K562 (cell line): Measurements from ENCODE around the gene CCNY. TPM values are rescaled to one million over a fixed set of nuclear protein-coding genes. Genes with fewer than 3 reads are reported as not detected.
A peak's percentile ranks its signal among the peaks of the same experiment; 100 is the strongest.
"Not testable (repeated sequence)": the region's sequence is repeated elsewhere in the genome, so short reads cannot be mapped to it uniquely, and the experiment has no call there.

ENCODE experiments used
- ATAC-seq: fragments of 200-7000 bp; cut with Tn5 transposase; 3 replicates; pipeline ENCODE4 v1.9.1; 2020; ENCODE audit warnings: moderate library complexity
- BruUV-seq: library from RNA; stranded (reverse); fragments of 400-500 nt; replicated peaks from 2 replicates; lab custom pipeline; 2021; lab: Mats Ljungman, UMichigan
- CTCF ChIA-PET: fragments of 300-600 bp; formaldehyde crosslinking; extraction: SDS; loops from one replicate; lab custom pipeline; 2021; ENCODE audit warnings: low intra/inter-chr PET ratio; lab: Yijun Ruan, JAX
- POLR2A ChIA-PET: fragments of 300-600, 350-650 bp; sonication (Branson Sonifier 250); formaldehyde crosslinking; extraction: SDS; loops from one replicate; lab custom pipeline; 2021; ENCODE audit warnings: antibody characterized with exemption, inconsistent platforms; lab: Yijun Ruan, JAX
- DNase-seq, 4 experiments: peaks; one replicate each; pipeline versions ENCODE4 v3.0.0 to v3.0.0-alpha.2; 2011 to 2018; ENCODE audit warnings: low spot score in 3 of 4, mixed read lengths in 3 of 4; ENCODE audit errors: extremely low read depth in 1 of 4
- FAIRE-seq: peaks from 2 replicates; lab custom pipeline; 2011; peaks lifted over from hg19 to GRCh38; lab: Jason Lieb, UNC
- H2AFZ ChIP-seq: 2 replicates; pipeline ENCODE4 v1.6.0; 2011; ENCODE audit warnings: low read depth, low read length, control low read depth, inconsistent platforms
- H3K27ac ChIP-seq: fragments of 200-600 bp; 3 replicates; pipeline ENCODE4 v1.8.0; 2011; ENCODE audit warnings: low read depth, mild to moderate bottlenecking, control low read depth, inconsistent platforms, low read length, moderate library complexity, mixed read lengths; ENCODE audit errors: extremely low read depth
- H3K27me3 ChIP-seq, 2 experiments: fragments of 300-600 bp in 1 of 2; 2 replicates in 1 of 2; 3 replicates in 1 of 2; pipeline versions ENCODE4 v1.6.0 to v1.8.0; 2011; ENCODE audit warnings: inconsistent platforms in 2 of 2, low read length in 2 of 2, mild to moderate bottlenecking in 1 of 2, mixed read lengths in 1 of 2, moderate library complexity in 1 of 2; ENCODE audit not compliant: control insufficient read depth in 2 of 2, insufficient read depth in 2 of 2
- H3K36me3 ChIP-seq: fragments of 300-600 bp; 3 replicates; pipeline ENCODE4 v1.8.0; 2011; ENCODE audit warnings: mild to moderate bottlenecking, low read length, inconsistent platforms; ENCODE audit not compliant: control insufficient read depth, insufficient read depth
- H3K4me1 ChIP-seq, 2 experiments: fragments of 200-600 bp in 1 of 2; replicated peaks in 1 of 2; 2 replicates in 1 of 2; 3 replicates in 1 of 2; pipeline versions ENCODE4 v1.5.1 to v1.8.0; 2011; ENCODE audit warnings: inconsistent platforms in 2 of 2, low read length in 2 of 2, mild to moderate bottlenecking in 1 of 2, mixed read lengths in 1 of 2, moderate library complexity in 1 of 2; ENCODE audit not compliant: control insufficient read depth in 2 of 2, insufficient read depth in 2 of 2
- H3K4me2 ChIP-seq: 2 replicates; pipeline ENCODE4 v1.6.1; 2011; ENCODE audit warnings: low read length, control low read depth, inconsistent platforms, mixed read lengths; ENCODE audit not compliant: insufficient read depth
- H3K4me3 ChIP-seq: fragments of 200-600 bp; sonication (generic), shearing (Covaris generic); 2 replicates; pipeline ENCODE4 v1.5.1; 2016; ENCODE audit warnings: control low read depth, inconsistent platforms
- H3K79me2 ChIP-seq: fragments of 200-600 bp; 3 replicates; pipeline ENCODE4 v1.8.0; 2011; ENCODE audit warnings: low read length, inconsistent platforms; ENCODE audit not compliant: control insufficient read depth, insufficient read depth
- H3K9ac ChIP-seq, 2 experiments: 2 replicates each; pipeline versions ENCODE4 v1.6.0 to v1.6.1; 2011; ENCODE audit warnings: low read depth in 2 of 2, low read length in 2 of 2, control low read depth in 1 of 2, inconsistent platforms in 1 of 2, mild to moderate bottlenecking in 1 of 2, mixed read lengths in 1 of 2; ENCODE audit not compliant: insufficient read depth in 1 of 2
- H3K9me1 ChIP-seq: one replicate; pipeline ENCODE4 v1.6.0; 2011; ENCODE audit warnings: inconsistent platforms, mild to moderate bottlenecking, low read length, moderate library complexity; ENCODE audit not compliant: control insufficient read depth, insufficient read depth
- H3K9me3 ChIP-seq: replicated peaks from 2 replicates; pipeline ENCODE4 v1.5.1; 2011; ENCODE audit warnings: low read depth, low read length, inconsistent platforms; ENCODE audit not compliant: control insufficient read depth, insufficient read depth
- H4K20me1 ChIP-seq: replicated peaks from 2 replicates; pipeline ENCODE4 v1.6.1; 2011; ENCODE audit warnings: low read length, inconsistent platforms, mixed read lengths; ENCODE audit not compliant: control insufficient read depth, insufficient read depth
- ATF2 ChIP-seq: sonication (generic); formaldehyde crosslinking; IDR thresholded peaks from 2 replicates; pipeline ENCODE4 v1.8.1; 2022; ENCODE audit warnings: missing genetic modification reagents
- ETV6 ChIP-seq, 3 experiments: fragments of 150-350 bp in 1 of 3; sonication (generic) in 1 of 3; formaldehyde crosslinking in 1 of 3; IDR thresholded peaks; 2 replicates each; pipeline versions ENCODE4 v1.6.1 to v1.8.0; 2014 to 2022; ENCODE audit warnings: borderline replicate concordance in 2 of 3, low read depth in 2 of 3, antibody characterized with exemption in 1 of 3, low read length in 1 of 3, mild to moderate bottlenecking in 1 of 3, missing genetic modification reagents in 1 of 3
- JUND ChIP-seq, 2 experiments: IDR thresholded peaks; 2 replicates in 1 of 2; 3 replicates in 1 of 2; pipeline ENCODE4 v1.6.1; 2011; ENCODE audit warnings: borderline replicate concordance in 2 of 2, low read depth in 2 of 2, low read length in 2 of 2, improper control_type of control experiment in 1 of 2, missing biosample characterization in 1 of 2, missing genetic modification characterization in 1 of 2, missing genetic modification reagents in 1 of 2
- MYBL2 ChIP-seq, 2 experiments: fragments of 450-650 bp in 1 of 2; sonication (generic) in 1 of 2; formaldehyde crosslinking in 1 of 2; IDR thresholded peaks; 2 replicates each; pipeline versions ENCODE4 v1.6.1 to v1.8.1; 2017 to 2022; ENCODE audit warnings: borderline replicate concordance in 1 of 2, inconsistent platforms in 1 of 2, low read depth in 1 of 2, mild to moderate bottlenecking in 1 of 2, missing genetic modification reagents in 1 of 2, moderate library complexity in 1 of 2
- PHB ChIP-seq: fragments of 250-450 bp; sonication (Bioruptor Pico); IDR thresholded peaks from 2 replicates; pipeline ENCODE4 v1.5.0; 2021
- STAT5A ChIP-seq: IDR thresholded peaks from 2 replicates; pipeline ENCODE4 v1.6.1; 2012; ENCODE audit warnings: low read length, inconsistent platforms, borderline replicate concordance
- TAF1 ChIP-seq: IDR thresholded peaks from 2 replicates; pipeline ENCODE4 v1.6.1; 2011; ENCODE audit warnings: mild to moderate bottlenecking, low read length, moderate library complexity; ENCODE audit not compliant: insufficient read depth, control insufficient read depth, severe bottlenecking; ENCODE audit errors: extremely low read depth
- ZNF121 ChIP-seq: sonication (generic); formaldehyde crosslinking; conservative IDR thresholded peaks from 2 replicates; pipeline ENCODE4 v1.8.0; 2022; ENCODE audit warnings: missing genetic modification reagents
- ZNF431 ChIP-seq: sonication (generic); formaldehyde crosslinking; IDR thresholded peaks from 2 replicates; pipeline ENCODE4 v1.8.0; 2022; ENCODE audit warnings: mild to moderate bottlenecking, missing genetic modification reagents
- ZNF584 ChIP-seq: fragments of 200-800 bp; sonication (Bioruptor generic); IDR thresholded peaks from 2 replicates; pipeline ENCODE4 v1.6.1; 2016; ENCODE audit warnings: low read depth, mild to moderate bottlenecking, missing genetic modification characterization, missing compliant biosample characterization
- WGBS: fragments of 100-300 bp; shearing (Covaris generic); methylation state at CpG from one replicate; pipeline ENCODE4 v1.1.6; 2016; ENCODE audit warnings: low coverage, mixed read lengths; ENCODE audit not compliant: insufficient coverage; ENCODE audit errors: missing lambda C conversion rate; 5-methylcytosine and 5-hydroxymethylcytosine counted together
- in situ Hi-C: fragments of 300-500 bp; cut with MboI; formaldehyde crosslinking; loops from 4 replicates; pipeline ENCODE4 v1.15.0; 2018; ENCODE audit warnings: inconsistent platforms, mixed read lengths
- intact Hi-C: fragments of 100-400 bp; cut with micrococcal nuclease; formaldehyde crosslinking; loops from 2 replicates; pipeline ENCODE4 v1.14.2; 2022
- polyA plus RNA-seq, 8 experiments: library from polyadenylated mRNA; depleted of rRNA in 4 of 8; stranded (reverse) in 5 of 8; unstranded in 3 of 8; fragments of >200 nt; fragmentation: Nextera tagmentation in 2 of 8; fragmentation: Illumina TruSeq in 1 of 8; extraction: Ambion mirVana in 2 of 8; extraction: Trizol in 1 of 8; gene quantifications; 2 replicates each; pipeline versions ENCODE4 v1.2.1 to v1.2.3, GENCODE V29; 2011 to 2014; ENCODE audit warnings: inconsistent platforms in 1 of 8, missing spikeins in 1 of 8
- total RNA-seq, 7 experiments: library from RNA; depleted of rRNA in 6 of 7; stranded (reverse); fragments of >200 nt in 6 of 7; fragmentation: Illumina TruSeq in 2 of 7; extraction: Trizol in 2 of 7; gene quantifications; 2 replicates each; pipeline versions ENCODE4 v1.2.1 to v1.2.3, GENCODE V29; 2011 to 2021; ENCODE audit warnings: low replicate concordance in 1 of 7

The CCNY gene
- total and polyA plus RNA-seq, 9 of the 15 experiments (the other 6 are each of a cell fraction or from before 2014, with no cell fraction given) = 8.4 to 109 (median 38.6) TPM

DNA sequence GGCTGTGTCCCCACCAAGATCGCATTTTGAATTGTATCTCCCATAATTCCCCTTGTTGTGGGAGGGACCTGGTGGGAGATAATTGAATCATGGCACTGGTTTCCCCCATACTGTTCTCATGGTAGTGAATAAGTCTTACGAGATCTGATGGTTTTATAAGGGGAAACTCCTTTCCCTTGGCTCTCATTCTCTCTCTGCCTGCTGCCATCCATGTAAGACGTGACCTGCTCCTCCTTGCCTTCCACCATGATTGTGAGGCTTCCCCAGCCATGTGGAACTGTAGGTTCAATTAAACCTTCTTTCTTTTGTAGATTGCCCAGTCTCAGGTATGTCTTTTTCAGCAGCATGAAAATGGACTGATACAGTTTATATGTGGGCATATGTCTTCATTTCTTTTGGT is 201.6 kb downstream of the CCNY start:
- H2AFZ ChIP-seq, H3K9ac ChIP-seq, H3K9me1 ChIP-seq, H3K4me2 ChIP-seq, FAIRE-seq, H3K27ac ChIP-seq, intact Hi-C loops, CTCF ChIA-PET, H3K4me3 ChIP-seq, in situ Hi-C loops, H3K9me3 ChIP-seq, DNase-seq, BruUV-seq, H3K27me3 ChIP-seq, H4K20me1 ChIP-seq, POLR2A ChIA-PET, ATAC-seq: not testable (repeated sequence)
- peak; percentile 94 for TF ChIP-seq ZNF431 (CRISPR knock-in tag)
- H3K79me2 ChIP-seq = peaks cover 16% of the 10 kb centered on the region; the same call in 2 of the 3 replicates
- H3K36me3 ChIP-seq = peaks cover 57% of the 10 kb centered on the region
- 81% methylated on average over 2 of the region's 3 CpGs for WGBS
- H3K4me1 ChIP-seq = peaks cover 10 to 22% of the 10 kb centered on the region in 2 experiments

DNA sequence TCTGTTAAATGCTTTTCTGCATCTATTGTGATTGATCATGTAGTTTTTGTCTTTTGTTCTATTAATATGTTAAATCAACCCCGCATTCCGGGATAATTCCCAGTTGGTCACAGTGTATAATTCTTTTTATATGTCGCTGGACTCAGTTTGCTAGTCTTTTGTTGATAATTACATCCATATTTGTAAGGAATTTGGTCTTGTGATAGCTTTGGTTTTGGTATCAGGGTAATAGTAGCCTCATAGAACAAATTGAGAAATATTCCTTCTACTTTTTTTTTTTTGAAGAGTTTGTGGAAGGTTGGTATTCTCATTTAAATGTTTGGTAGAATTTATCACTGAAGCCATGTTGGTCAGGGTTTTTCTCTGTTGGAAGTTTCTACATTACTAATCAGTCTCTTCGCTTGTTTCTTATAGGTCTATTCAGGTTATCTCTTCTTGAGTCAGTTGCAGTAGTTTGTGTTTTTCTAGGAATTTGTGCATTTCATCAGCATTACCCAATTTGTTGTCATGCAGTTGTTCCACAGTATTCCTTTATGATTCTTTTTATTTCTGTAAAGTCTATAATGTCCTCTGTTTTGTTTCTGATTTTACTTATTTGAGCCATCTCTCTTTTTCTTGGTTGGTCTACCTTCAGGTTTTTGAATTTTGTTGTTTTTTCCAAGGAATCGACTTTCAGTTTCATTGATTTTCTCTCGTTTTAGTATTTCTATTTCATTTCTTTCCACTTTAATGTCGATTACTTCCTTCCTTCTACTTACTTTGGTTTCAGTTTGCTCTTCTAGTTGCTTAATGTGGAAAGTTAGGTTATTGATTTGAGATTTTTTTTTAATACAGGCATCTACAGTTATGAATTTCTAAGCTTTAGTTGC is 204.2 kb downstream of the CCNY start:
- Histone ChIP-seq H3K9me3 (peaks cover 2% of the 10 kb centered on the region; the same call in 1 of the 2 replicates), H2AFZ (no peak overlapping the region), H3K4me3 (no peak overlapping the region), H3K4me1 (peaks cover 0 to 6% of the 10 kb centered on the region in 2 experiments; a peak in 3 of 5 replicates), H3K9me1 (no peaks in the 10 kb centered on the region), H3K79me2 (peaks cover 18% of the 10 kb centered on the region; the same call in 2 of the 3 replicates), H3K9ac (no peak overlapping the region), H3K27me3 (no peaks in the 10 kb centered on the region), H4K20me1 (no peaks in the 10 kb centered on the region), H3K4me2 (no peak overlapping the region), H3K27ac (peak overlapping the region; percentile 47; the same call in 1 of the 3 replicates), H3K36me3 (peaks cover 48% of the 10 kb centered on the region)
- no TSS peak for BruUV-seq
- 51% methylated on average over 7 of the region's 7 CpGs for WGBS
- CTCF ChIA-PET = no interaction called here
- in situ Hi-C loops = no loop called here
- intact Hi-C loops = loop anchor here (5.0 kb wide), 1 partner anchor 163 kb away; no protein-coding TSS in a partner anchor
- FAIRE-seq (peak; percentile 29), DNase-seq (peak in 1 of 4 experiments; percentile 13), ATAC-seq (peak; percentile 77)
- POLR2A ChIA-PET = interaction anchor here (0.7 kb wide), 3 partner anchors 209 to 832 kb away, joined by 3 to 5 read pairs (median 3); no protein-coding TSS in a partner anchor
- TF ChIP-seq PHB (CRISPR knock-in tag) (no peak), ATF2 (CRISPR knock-in tag) (no peak), JUND (IDR thresholded peaks at IDR 0.05; ENCODE audit: borderline replicate concordance, low read depth, low read length) (peak; percentile 41; the same call in 1 of the 2 replicates), JUND (tag; IDR thresholded peaks at IDR 0.05; ENCODE audit: borderline replicate concordance, low read depth, low read length) (no peak; the same call in 2 of the 3 replicates), ZNF584 (CRISPR knock-in tag) (no peak), TAF1 (no peak), MYBL2 (IDR thresholded peaks at IDR 0.05; ENCODE audit: low read depth) (peak; percentile 58), MYBL2 (CRISPR knock-in tag; IDR thresholded peaks at IDR 0.05; ENCODE audit: borderline replicate concordance) (no peak), ZNF121 (CRISPR knock-in tag) (no peak), STAT5A (peak; percentile 67), ETV6 (IDR thresholded peaks at IDR 0.05; ENCODE audit: borderline replicate concordance in 1 of 2, low read depth in 2 of 2, low read length in 1 of 2) (no peak), ETV6 (CRISPR knock-in tag; IDR thresholded peaks at IDR 0.05; ENCODE audit: borderline replicate concordance) (no peak)
